ENCODE data around the gene WWP2.

WWP2 gene

GRCh38 chr16:69827524-69827923 lies 65.4 kb downstream of the WWP2 start:
- H3K4me1 ChIP-seq (ENCODE audit: low read length) = 0 out of 2 replicates have a peak, but pooled peaks cover 5% of the 10 kb centered on the region
- peaks cover 12% of the 10 kb centered on the region for H3F3A ChIP-seq (ENCODE audit: insufficient read depth, low read length)
- H3K27ac ChIP-seq (ENCODE audit: low read length) = no peak overlapping the region
- no peaks in the 10 kb centered on the region for H3K36me3 ChIP-seq (replicated peaks; ENCODE audit: insufficient read depth, low read length)
- H3K9me2 ChIP-seq (replicated peaks; ENCODE audit: insufficient read depth, low read length) = no peaks in the 10 kb centered on the region
- H3K9me3 ChIP-seq (replicated peaks; ENCODE audit: insufficient read depth, low read length) = no peaks in the 10 kb centered on the region
- DNase-seq = no peak
- no peak overlapping the region for H3K4me2 ChIP-seq (ENCODE audit: low read depth, low read length)
- no peaks in the 10 kb centered on the region for H3K79me2 ChIP-seq (ENCODE audit: low read length)
- H3K4me3 ChIP-seq (ENCODE audit: low read length) = no peak overlapping the region
- no peak overlapping the region for H3K9ac ChIP-seq (ENCODE audit: low read length)
- H3K27me3 ChIP-seq (replicated peaks; ENCODE audit: insufficient read depth, low read length) = no peaks in the 10 kb centered on the region
- TF ChIP-seq EZH2phosphoT487 (IDR thresholded peaks at IDR 0.05; ENCODE audit: low read length) (no peak), CTCF (IDR thresholded peaks at IDR 0.05; ENCODE audit: low read length) (no peak), EZH2 (optimal IDR thresholded peaks at IDR 0.05; ENCODE audit: low read depth, low read length) (no peak)
- no peaks in the 10 kb centered on the region for H4K20me1 ChIP-seq (ENCODE audit: insufficient read depth, low read length)
- H2AFZ ChIP-seq (ENCODE audit: low read length) = no peak overlapping the region

GRCh38 chr16:69829338-69829737 lies 67.2 kb downstream of the WWP2 start:
- Histone ChIP-seq H3K9me2 (replicated peaks; ENCODE audit: insufficient read depth, low read length) (no peaks in the 10 kb centered on the region), H3K4me2 (ENCODE audit: low read depth, low read length) (no peak overlapping the region), H2AFZ (ENCODE audit: low read length) (no peak overlapping the region), H3K36me3 (replicated peaks; ENCODE audit: insufficient read depth, low read length) (no peaks in the 10 kb centered on the region), H3K9ac (ENCODE audit: low read length) (no peak overlapping the region), H3K79me2 (ENCODE audit: low read length) (no peaks in the 10 kb centered on the region), H3K9me3 (replicated peaks; ENCODE audit: insufficient read depth, low read length) (no peaks in the 10 kb centered on the region), H4K20me1 (ENCODE audit: insufficient read depth, low read length) (no peaks in the 10 kb centered on the region), H3K27me3 (replicated peaks; ENCODE audit: insufficient read depth, low read length) (no peaks in the 10 kb centered on the region), H3K4me3 (ENCODE audit: low read length) (no peak overlapping the region), H3F3A (ENCODE audit: insufficient read depth, low read length) (no peaks in the 10 kb centered on the region), H3K27ac (ENCODE audit: low read length) (no peak overlapping the region), H3K4me1 (ENCODE audit: low read length) (no peaks in the 10 kb centered on the region)
- DNase-seq = no peak
- TF ChIP-seq CTCF (IDR thresholded peaks at IDR 0.05; ENCODE audit: low read length) = no peak
- no peak for TF ChIP-seq EZH2 (optimal IDR thresholded peaks at IDR 0.05; ENCODE audit: low read depth, low read length)
- TF ChIP-seq EZH2phosphoT487 (IDR thresholded peaks at IDR 0.05; ENCODE audit: low read length) = no peak

GRCh38 chr16:69830146-69830533 lies 68.0 kb downstream of the WWP2 start:
- H3K27ac ChIP-seq (ENCODE audit: low read length) = no peak overlapping the region

More at GRCh38 chr16:69830146-69830533, 68.0 kb downstream of the WWP2 start:
- Histone ChIP-seq H3K9me3 (replicated peaks; ENCODE audit: insufficient read depth, low read length) (no peaks in the 10 kb centered on the region), H2AFZ (ENCODE audit: low read length) (no peak overlapping the region), H3K79me2 (ENCODE audit: low read length) (no peaks in the 10 kb centered on the region), H3K4me3 (ENCODE audit: low read length) (no peak overlapping the region), H3K4me1 (ENCODE audit: low read length) (no peaks in the 10 kb centered on the region), H3K4me2 (ENCODE audit: low read depth, low read length) (no peak overlapping the region), H3K27me3 (replicated peaks; ENCODE audit: insufficient read depth, low read length) (no peaks in the 10 kb centered on the region), H3K36me3 (replicated peaks; ENCODE audit: insufficient read depth, low read length) (no peaks in the 10 kb centered on the region), H3K9me2 (replicated peaks; ENCODE audit: insufficient read depth, low read length) (no peaks in the 10 kb centered on the region), H3F3A (ENCODE audit: insufficient read depth, low read length) (no peaks in the 10 kb centered on the region), H4K20me1 (ENCODE audit: insufficient read depth, low read length) (no peaks in the 10 kb centered on the region), H3K9ac (ENCODE audit: low read length) (no peak overlapping the region)
- TF ChIP-seq EZH2phosphoT487 (IDR thresholded peaks at IDR 0.05; ENCODE audit: low read length) (no peak), CTCF (IDR thresholded peaks at IDR 0.05; ENCODE audit: low read length) (no peak), EZH2 (optimal IDR thresholded peaks at IDR 0.05; ENCODE audit: low read depth, low read length) (no peak)
- no peak for DNase-seq

Data from MM.1S (cell line).